Cerebellar cortex (tissue), 1 donor: Measurements from ENCODE around the gene C2orf74.
A peak's percentile ranks its signal among the peaks of the same experiment; 100 is the strongest.
"Not testable (repeated sequence)": the region's sequence is repeated elsewhere in the genome, so short reads cannot be mapped to it uniquely, and the experiment has no call there.

Experiments
- DNase-seq: peaks from one replicate; pipeline ENCODE4 v3.0.0-alpha.2; 2015; ENCODE audit warnings: low spot score

The C2orf74 gene

GRCh38 chr2:61175036-61175435 is 13.0 kb downstream of the C2orf74 start:
- DNase-seq, result no peak

- peak; percentile 84 for DNase-seq
These were observed 15.1 kb downstream of the C2orf74 start for GRCh38 chr2:61176755-61177726.

GRCh38 chr2:61177727-61178549 is 15.9 kb downstream of the C2orf74 start:
- DNase-seq, result no peak

GRCh38 chr2:61178603-61179545 is 16.9 kb downstream of the C2orf74 start:
- DNase-seq, result no peak

- peak; percentile 74 for DNase-seq
These were observed 18.0 kb downstream of the C2orf74 start for GRCh38 chr2:61179701-61180639.

GRCh38 chr2:61180686-61181085 is 18.7 kb downstream of the C2orf74 start:
- DNase-seq, result no peak

GRCh38 chr2:61181382-61182058 is 19.5 kb downstream of the C2orf74 start:
- peak; percentile 42 for DNase-seq

- no peak for DNase-seq
These were observed 20.0 kb downstream of the C2orf74 start for GRCh38 chr2:61182059-61182383.

- DNase-seq, result no peak
These were observed 21.8 kb downstream of the C2orf74 start for GRCh38 chr2:61183795-61184194.

- no peak for DNase-seq
These were observed 22.3 kb downstream of the C2orf74 start for GRCh38 chr2:61184263-61184662.

GRCh38 chr2:61185231-61185728 is 23.3 kb downstream of the C2orf74 start:
- DNase-seq, result no peak

GRCh38 chr2:61187085-61187484 is 25.1 kb downstream of the C2orf74 start:
- DNase-seq, result no peak

GRCh38 chr2:61193670-61194561 is 31.9 kb downstream of the C2orf74 start:
- no peak for DNase-seq

- DNase-seq, result not testable (repeated sequence)
These were observed 32.7 kb downstream of the C2orf74 start for GRCh38 chr2:61194646-61195045.

GRCh38 chr2:61196671-61197070 is 34.7 kb downstream of the C2orf74 start:
- no peak for DNase-seq

- DNase-seq, result no peak
These were observed 43.1 kb downstream of the C2orf74 start for GRCh38 chr2:61205132-61205531.

- no peak for DNase-seq
These were observed 48.5 kb downstream of the C2orf74 start for GRCh38 chr2:61210332-61210981.

GRCh38 chr2:61214171-61214570 is 52.2 kb downstream of the C2orf74 start:
- DNase-seq, result no peak
